Measurements from ENCODE around the gene TRMT61A.
"Not testable (repeated sequence)": the region's sequence is repeated elsewhere in the genome, so short reads cannot be mapped to it uniquely, and the experiment has no call there.

TRMT61A gene

GRCh38 chr14:103523575-103523954 lies 5.4 kb upstream of the TRMT61A start:
- no peak for DNase-seq

- DNase-seq = no peak
Observed at GRCh38 chr14:103524002-103524935, 4.7 kb upstream of the TRMT61A start.

GRCh38 chr14:103525430-103526246 lies 3.4 kb upstream of the TRMT61A start:
- DNase-seq = not testable (repeated sequence)

- no peak for DNase-seq
Observed at GRCh38 chr14:103526247-103526913, 2.6 kb upstream of the TRMT61A start.

- DNase-seq = no peak
Observed at GRCh38 chr14:103526914-103527248, 2.1 kb upstream of the TRMT61A start.

- DNase-seq = no peak
Observed at GRCh38 chr14:103527408-103528145, 1.4 kb upstream of the TRMT61A start.

GRCh38 chr14:103528146-103528586 lies 830 bp upstream of the TRMT61A start:
- DNase-seq = no peak

GRCh38 chr14:103529383-103530365 lies 678 bp downstream of the TRMT61A start:
- DNase-seq = no peak

GRCh38 chr14:103530390-103530789 lies 1.4 kb downstream of the TRMT61A start:
- no peak for DNase-seq

GRCh38 chr14:103530831-103531230 lies 1.8 kb downstream of the TRMT61A start:
- DNase-seq = no peak

- no peak for DNase-seq
Observed at GRCh38 chr14:103531421-103532215, 2.6 kb downstream of the TRMT61A start.

GRCh38 chr14:103532216-103533136 lies 3.5 kb downstream of the TRMT61A start:
- DNase-seq = no peak

GRCh38 chr14:103533137-103533998 lies 4.4 kb downstream of the TRMT61A start:
- DNase-seq = no peak

GRCh38 chr14:103533999-103534575 lies 5.1 kb downstream of the TRMT61A start:
- DNase-seq = no peak

GRCh38 chr14:103534576-103535061 lies 5.6 kb downstream of the TRMT61A start:
- no peak for DNase-seq

GRCh38 chr14:103535081-103535890 lies 6.3 kb downstream of the TRMT61A start:
- DNase-seq = no peak
